NCI-H1436 (cell line): ENCODE data around the gene ZNF335.

Experiments used
- DNase-seq: peaks from one replicate; lab custom pipeline; 2025; lab: John Stamatoyannopoulos, UW

ZNF335 gene

DNA sequence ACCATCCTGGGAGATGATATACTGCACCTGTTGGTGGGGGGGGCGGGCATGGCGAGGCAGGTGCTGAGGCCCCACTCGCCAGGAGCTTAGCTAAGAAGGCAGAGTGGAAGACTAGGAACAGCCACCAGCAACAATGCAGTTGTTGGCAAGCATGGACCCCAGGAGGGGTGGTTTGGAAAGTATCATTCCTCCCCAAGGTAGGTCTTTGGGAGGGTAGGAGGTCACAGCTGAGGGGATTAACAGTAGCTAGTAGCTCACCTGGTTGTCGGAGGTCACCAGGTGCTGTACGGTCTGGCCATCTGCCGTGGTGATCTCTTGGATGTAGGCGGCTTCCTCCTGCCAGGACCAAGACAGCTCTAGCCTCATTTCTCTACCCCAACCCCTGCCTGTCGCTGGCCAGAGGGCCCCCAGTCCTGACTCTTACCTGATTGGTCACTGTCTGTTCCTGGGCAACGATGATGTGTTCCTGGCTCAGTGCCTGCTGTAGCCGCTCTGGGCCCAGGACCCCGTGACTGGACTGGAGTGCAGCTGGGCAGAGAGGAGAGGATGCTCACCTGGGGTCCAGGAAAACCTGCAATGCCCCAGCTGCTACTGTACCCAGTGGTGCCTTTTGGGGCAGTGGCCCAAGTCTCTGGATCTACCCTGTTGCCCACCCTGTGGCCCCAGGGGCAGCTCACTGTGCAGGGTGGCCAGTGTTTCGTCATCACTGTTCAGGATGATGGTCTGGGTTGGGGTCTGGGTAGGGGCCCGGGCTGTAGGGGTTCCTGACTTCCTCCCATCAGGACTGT is 22.3 kb downstream of the ZNF335 start:
- DNase-seq: no peak

GRCh38 chr20:45948742-45949541 is 23.1 kb downstream of the ZNF335 start:
- no peak for DNase-seq

GRCh38 chr20:45948261-45948733 is 23.7 kb downstream of the ZNF335 start:
- DNase-seq: no peak

GRCh38 chr20:45947110-45947866 is 24.7 kb downstream of the ZNF335 start:
- no peak for DNase-seq

DNA sequence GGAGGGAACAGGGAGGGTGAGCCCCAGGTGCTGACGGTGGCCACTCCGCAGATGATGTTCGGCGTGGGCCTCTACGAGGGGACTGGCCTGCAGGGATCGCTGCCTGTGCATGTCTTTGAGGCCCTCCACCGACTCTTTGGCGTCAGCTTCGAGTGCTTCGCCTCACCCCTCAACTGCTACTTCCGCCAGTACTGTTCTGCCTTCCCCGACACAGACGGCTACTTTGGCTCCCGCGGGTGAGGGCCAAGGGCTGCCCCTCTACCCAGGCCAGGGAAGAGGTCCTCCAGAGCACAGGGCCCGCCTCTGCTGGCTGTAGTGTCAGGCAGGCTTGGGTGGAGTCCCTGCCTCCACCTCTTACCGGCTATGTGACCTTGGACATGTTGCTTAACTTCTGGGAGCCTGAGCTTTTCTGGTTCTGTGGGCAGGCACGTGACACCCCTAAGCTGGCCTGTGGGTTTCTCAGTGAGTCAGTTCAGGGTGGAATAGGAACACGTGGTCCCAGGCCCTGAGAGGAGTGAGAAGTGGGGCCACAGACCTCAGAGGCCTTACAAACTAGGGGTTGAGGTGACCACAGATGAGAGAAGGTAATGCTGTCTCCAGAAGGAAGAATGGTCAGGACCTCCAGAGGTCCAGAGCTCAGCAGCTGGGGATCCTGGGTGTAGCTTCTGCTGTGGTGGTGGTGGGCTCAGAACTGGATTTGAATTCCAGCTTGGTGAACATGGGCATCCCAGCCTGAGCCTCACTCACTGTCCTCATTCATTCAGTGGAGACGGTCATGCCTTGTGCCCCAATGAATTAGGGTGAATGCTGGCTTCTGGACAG is 25.6 kb downstream of the ZNF335 start:
- DNase-seq: no peak

DNA sequence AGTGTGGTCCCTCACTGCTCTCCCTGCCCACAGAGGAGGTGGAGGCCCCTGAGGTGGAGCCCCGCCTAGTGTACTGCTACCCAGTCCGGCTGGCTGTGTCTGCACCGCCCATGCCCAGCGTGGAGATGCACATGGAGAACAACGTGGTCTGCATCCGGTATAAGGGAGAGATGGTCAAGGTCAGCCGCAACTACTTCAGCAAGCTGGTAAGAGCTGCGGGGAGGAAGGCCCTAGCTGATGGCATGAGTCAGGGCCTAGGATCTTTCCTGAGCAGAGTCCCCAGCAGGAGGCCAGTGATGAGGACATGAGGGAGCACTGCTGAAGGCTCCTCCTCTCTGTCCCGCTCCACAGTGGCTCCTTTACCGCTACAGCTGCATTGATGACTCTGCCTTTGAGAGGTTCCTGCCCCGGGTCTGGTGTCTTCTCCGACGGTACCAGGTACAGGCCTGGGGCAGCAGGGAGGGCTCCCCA is 26.3 kb downstream of the ZNF335 start:
- no peak for DNase-seq

- no peak for DNase-seq
Observed at GRCh38 chr20:45944965-45945677, 26.9 kb downstream of the ZNF335 start.

DNA sequence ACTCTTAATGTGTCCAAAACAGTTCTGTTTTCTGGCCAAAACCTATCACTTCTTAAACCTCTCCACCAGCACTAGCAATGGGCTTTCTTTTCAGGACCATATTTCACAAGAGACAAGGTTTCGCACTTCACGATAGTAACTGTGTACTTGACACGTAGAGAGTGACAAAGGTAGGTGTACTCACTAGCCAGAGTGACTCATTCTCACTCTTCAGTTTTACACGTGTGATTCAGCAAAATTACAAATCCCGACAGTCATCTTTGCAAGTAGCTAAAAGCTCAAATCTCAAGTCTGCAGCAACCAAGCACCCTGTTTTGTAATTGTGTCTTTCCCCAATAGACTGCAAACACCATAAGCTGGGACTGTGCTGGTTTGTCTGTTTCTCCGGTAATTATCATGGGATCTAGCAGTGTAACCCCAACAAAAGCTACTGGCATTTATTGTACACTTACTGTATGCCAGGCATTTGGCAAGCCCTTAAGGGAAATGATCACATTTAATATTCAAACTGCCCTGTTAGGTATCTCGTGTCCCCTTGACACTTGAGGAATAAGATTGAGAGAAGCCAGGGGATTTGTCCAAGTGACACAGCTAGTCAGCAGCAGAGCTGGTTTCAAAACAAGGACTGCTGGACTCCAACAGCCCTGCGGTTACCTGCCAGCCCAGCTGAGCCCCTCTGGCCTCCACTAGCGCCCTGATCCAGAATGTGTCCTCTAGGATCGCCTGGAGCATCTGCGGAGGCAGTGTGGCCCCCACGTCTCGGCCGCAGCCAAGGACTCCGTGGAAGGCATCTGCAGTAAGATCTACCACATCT is 27.6 kb downstream of the ZNF335 start:
- DNase-seq: no peak

DNA sequence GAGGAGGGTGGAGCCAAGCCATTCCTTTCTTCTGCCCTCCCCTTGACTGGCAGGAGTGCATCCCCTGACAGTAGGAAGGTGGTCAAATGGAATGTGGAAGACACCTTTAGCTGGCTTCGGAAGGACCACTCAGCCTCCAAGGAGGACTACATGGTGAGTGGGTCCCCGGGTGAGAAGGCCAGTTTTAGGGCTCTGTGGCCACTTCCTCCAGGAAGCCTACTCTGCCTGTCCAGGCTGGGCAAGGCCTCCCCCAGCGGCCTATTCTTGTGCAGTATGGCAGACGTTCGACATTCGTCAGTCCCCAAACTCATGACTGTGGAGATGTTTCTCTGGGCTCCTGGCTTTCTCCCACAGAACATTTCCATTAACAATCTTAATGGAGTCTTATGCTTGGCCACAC is 28.4 kb downstream of the ZNF335 start:
- no peak for DNase-seq

- DNase-seq: no peak
Observed at GRCh38 chr20:45940469-45940868, 31.5 kb downstream of the ZNF335 start.

GRCh38 chr20:45940053-45940452 is 31.9 kb downstream of the ZNF335 start:
- no peak for DNase-seq

DNA sequence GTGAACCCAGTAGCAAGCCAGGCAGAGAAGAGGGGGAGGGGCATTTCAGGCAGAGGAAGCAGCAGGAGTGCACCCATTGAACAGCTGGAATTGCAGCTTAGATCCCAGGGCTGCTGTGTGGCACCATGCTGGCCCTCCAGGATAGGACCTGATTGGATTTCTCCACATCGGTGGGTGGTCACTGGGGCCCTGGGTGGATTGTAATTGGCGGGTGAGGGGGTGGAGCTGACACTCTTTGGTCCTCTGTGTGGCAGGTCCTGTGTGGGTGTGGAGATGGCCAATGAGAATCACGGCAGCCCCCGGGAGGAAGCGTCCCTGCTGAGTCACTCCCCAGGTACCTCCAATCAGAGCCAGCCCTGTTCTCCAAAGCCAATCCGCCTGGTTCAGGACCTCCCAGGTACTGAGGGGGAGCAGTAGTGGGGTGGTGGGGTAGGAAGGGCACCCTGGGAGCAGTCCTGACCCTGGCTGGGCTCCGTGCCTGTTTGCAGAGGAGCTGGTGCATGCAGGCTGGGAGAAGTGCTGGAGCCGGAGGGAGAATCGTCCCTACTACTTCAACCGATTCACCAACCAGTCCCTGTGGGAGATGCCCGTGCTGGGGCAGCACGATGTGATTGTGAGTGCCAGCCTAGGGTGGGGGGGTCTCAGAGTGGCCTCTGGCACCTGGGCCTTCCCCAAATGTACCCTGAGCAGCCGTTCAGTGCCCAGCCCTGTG is 33.1 kb downstream of the ZNF335 start:
- DNase-seq: no peak

DNA sequence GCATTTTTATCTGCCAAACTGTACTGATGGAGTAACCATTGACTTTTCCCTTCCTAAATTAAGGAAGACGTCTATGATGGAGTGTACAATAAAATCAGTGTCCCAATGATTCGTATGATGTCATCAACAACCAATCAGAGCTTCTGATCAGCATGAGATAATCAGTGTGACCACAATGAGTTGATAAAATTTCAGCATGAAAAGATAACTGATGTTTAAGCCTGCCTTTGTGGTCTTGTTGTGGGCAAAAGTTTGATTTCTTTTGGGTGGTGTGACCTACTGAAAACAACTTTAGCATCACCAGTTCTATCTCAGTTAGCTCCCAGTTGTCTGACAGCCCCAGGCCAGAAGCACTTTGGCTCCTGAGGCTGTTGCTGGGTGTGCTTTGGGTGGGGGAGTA is 34.2 kb downstream of the ZNF335 start:
- DNase-seq: no peak

- no peak for DNase-seq
Observed at GRCh38 chr20:45935416-45936046, 36.5 kb downstream of the ZNF335 start.

- DNase-seq: peak; percentile 96
Observed at GRCh38 chr20:45934586-45935415, 37.2 kb downstream of the ZNF335 start, which contains the start of gene PCIF1. PCIF1 (plus strand) TSS chr20:45934683; CDS start chr20:45939000, 4,317 bp downstream.

DNA sequence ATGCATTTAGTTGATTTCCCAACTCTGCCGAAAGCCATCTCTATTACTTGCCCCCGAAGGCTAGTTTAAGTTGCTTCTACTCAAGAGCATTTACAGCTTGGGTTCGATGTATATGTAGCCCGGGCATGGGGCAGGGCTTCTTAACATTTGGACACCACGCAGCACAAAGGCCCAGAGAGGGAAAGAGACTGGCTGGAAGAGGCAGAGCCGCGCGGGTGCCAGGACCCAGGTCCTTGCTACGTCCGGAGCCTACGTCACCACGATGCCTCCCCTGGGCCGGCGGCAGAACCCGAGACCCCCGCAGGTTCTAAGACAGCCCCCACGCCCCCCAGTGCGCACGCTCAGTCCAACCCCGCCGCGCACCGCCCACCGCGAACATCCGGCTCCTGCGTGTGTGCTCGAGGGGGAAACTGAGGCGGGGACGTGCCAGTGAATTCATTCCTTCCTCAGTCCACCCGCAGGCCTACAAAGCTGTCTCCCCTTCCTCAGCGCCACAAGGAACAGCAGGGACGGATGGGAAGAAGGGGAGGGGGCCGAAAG is 37.9 kb downstream of the ZNF335 start:
- DNase-seq: peak; percentile 64

DNA sequence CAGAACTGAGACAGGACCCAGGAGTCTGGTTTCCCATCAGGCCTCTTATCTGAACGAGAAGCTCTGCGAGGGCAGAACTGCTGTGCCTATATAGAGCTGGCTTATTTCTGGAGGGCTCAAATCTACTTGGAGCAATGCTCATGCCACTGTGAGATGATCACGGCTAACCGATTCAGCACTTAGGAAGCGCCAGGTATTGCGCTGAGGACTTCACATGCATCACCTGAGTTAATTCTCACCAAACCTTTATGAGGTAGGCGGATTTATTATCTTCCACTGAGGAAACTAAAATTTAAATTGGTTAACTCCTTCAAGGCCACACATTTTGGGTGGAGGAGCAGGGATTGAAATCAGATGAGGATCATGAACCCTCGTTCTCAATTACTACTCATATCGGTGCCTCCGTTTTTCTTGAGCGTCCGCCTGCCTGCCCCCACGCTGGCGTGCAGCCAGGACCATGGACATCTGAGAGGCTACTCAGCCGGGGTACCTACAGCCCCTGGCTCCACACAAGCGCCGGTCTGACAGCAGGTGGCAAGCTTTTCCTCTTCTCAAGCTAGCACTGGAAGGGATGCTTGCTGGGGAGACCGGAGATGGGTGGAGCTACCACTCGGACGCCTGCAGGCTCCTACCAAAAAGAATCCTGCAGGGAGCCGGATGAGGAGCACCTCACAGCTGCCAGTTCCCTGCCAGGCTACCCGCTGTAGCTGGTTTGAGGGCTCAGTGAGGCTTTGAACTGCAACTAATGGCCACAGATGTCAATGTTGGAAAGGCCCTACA is 38.5 kb downstream of the ZNF335 start:
- DNase-seq: peak; percentile 75
